ENCODE measurements around the gene HNRNPF. TPM values are rescaled to one million over a fixed set of nuclear protein-coding genes. Genes with fewer than 3 reads are reported as not detected.

The HNRNPF gene
- polyA plus RNA-seq, 2 of the 4 experiments (the other 2 are of a cell fraction), result 228 to 271 TPM

- 2% methylated on average over 23 of the region's 71 CpGs for WGBS (ENCODE audit: missing lambda C conversion rate)
- ATAC-seq (peak; percentile 77 to 80), DNase-seq (ENCODE audit: low read depth in 1 of 2, low spot score in 1 of 2) (peak; percentile 78 to 84), FAIRE-seq (no peak)
- Histone ChIP-seq H3K4me2 (peak overlapping the region; percentile 99), H3K27ac (peak overlapping the region; percentile 86 to 97), H3K9me3 (no peaks in the 10 kb centered on the region), H3K4me3 (peak overlapping the region; percentile 65), H3K4me1 (peaks cover 70% of the 10 kb centered on the region)
- ChIA-PET POLR2A (interaction anchor here (0.6 to 3.3 kb wide), 14 partner anchors 9 to 1758 kb away, joined by 3 to 38 read pairs (median 4); partner anchors contain the start of genes HNRNPF and ZNF487), CTCF (interaction anchor here (0.6 to 1.9 kb wide), 6 partner anchors 10 to 302 kb away, joined by 3 to 6 read pairs (median 3); no protein-coding TSS in a partner anchor)
- TF ChIP-seq HES2 (IDR thresholded peaks at IDR 0.05), result no peak
- no peak for TF ChIP-seq GATA3 (IDR thresholded peaks at IDR 0.05; ENCODE audit: borderline replicate concordance)
- TF ChIP-seq CHD2 (IDR thresholded peaks at IDR 0.05; ENCODE audit: low read length, partially characterized antibody), result no peak
- no peak for TF ChIP-seq JUNB (IDR thresholded peaks at IDR 0.05)
- TF ChIP-seq ELK1 (IDR thresholded peaks at IDR 0.05; ENCODE audit: low read depth, low read length), result no peak
- TF ChIP-seq, protein P1, sequence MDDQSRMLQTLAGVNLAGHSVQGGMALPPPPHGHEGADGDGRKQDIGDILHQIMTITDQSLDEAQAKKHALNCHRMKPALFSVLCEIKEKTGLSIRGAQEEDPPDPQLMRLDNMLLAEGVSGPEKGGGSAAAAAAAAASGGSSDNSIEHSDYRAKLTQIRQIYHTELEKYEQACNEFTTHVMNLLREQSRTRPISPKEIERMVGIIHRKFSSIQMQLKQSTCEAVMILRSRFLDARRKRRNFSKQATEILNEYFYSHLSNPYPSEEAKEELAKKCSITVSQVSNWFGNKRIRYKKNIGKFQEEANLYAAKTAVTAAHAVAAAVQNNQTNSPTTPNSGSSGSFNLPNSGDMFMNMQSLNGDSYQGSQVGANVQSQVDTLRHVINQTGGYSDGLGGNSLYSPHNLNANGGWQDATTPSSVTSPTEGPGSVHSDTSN (IDR thresholded peaks at IDR 0.05), result peak; percentile 40; the same call in 1 of the 2 replicates
- TF ChIP-seq, protein P2, sequence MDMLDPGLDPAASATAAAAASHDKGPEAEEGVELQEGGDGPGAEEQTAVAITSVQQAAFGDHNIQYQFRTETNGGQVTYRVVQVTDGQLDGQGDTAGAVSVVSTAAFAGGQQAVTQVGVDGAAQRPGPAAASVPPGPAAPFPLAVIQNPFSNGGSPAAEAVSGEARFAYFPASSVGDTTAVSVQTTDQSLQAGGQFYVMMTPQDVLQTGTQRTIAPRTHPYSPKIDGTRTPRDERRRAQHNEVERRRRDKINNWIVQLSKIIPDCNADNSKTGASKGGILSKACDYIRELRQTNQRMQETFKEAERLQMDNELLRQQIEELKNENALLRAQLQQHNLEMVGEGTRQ (IDR thresholded peaks at IDR 0.05), result no peak
- TF ChIP-seq HDAC2 (IDR thresholded peaks at IDR 0.05), result no peak
- no peak for TF ChIP-seq SMC3 (IDR thresholded peaks at IDR 0.05)
- TF ChIP-seq TP53 (CRISPR knock-in tag; IDR thresholded peaks at IDR 0.05), result peak; percentile 63; the same call in 1 of the 2 replicates
- no peak for TF ChIP-seq EHF (CRISPR knock-in tag; IDR thresholded peaks at IDR 0.05)
- TF ChIP-seq EP300 (IDR thresholded peaks at IDR 0.05), result peak in 1 of 2 experiments; percentile 25; a peak in 1 of 5 replicates
- no peak for TF ChIP-seq RARB (CRISPR knock-in tag; IDR thresholded peaks at IDR 0.05)
- TF ChIP-seq NR3C1 (IDR thresholded peaks at IDR 0.05), result no peak
- no peak for TF ChIP-seq MAZ (IDR thresholded peaks at IDR 0.05; ENCODE audit: borderline replicate concordance, low read depth, low read length)
- TF ChIP-seq ZC3H11A (IDR thresholded peaks at IDR 0.05), result no peak
- TF ChIP-seq RFX5 (IDR thresholded peaks at IDR 0.05), result no peak
- TF ChIP-seq ZFP36 (IDR thresholded peaks at IDR 0.05; ENCODE audit: borderline replicate concordance, partially characterized antibody), result no peak
- no peak for TF ChIP-seq RCOR1 (IDR thresholded peaks at IDR 0.05; ENCODE audit: low read depth, low read length)
- TF ChIP-seq TFCP2L1 (CRISPR knock-in tag; IDR thresholded peaks at IDR 0.05), result 0 out of 2 replicates have a peak, but pooled peaks have one; percentile 61
- TF ChIP-seq, protein P3, sequence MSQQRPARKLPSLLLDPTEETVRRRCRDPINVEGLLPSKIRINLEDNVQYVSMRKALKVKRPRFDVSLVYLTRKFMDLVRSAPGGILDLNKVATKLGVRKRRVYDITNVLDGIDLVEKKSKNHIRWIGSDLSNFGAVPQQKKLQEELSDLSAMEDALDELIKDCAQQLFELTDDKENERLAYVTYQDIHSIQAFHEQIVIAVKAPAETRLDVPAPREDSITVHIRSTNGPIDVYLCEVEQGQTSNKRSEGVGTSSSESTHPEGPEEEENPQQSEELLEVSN (IDR thresholded peaks at IDR 0.05; ENCODE audit: borderline replicate concordance, low read depth), result peak; percentile 91
- TF ChIP-seq, protein P4, sequence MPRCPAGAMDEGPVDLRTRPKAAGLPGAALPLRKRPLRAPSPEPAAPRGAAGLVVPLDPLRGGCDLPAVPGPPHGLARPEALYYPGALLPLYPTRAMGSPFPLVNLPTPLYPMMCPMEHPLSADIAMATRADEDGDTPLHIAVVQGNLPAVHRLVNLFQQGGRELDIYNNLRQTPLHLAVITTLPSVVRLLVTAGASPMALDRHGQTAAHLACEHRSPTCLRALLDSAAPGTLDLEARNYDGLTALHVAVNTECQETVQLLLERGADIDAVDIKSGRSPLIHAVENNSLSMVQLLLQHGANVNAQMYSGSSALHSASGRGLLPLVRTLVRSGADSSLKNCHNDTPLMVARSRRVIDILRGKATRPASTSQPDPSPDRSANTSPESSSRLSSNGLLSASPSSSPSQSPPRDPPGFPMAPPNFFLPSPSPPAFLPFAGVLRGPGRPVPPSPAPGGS (IDR thresholded peaks at IDR 0.05), result peak; percentile 31; the same call in 1 of the 3 replicates
- no peak for TF ChIP-seq SREBF2 (IDR thresholded peaks at IDR 0.05)
- no peak for TF ChIP-seq CHD4 (IDR thresholded peaks at IDR 0.05; ENCODE audit: borderline replicate concordance)
- 0 out of 2 replicates have a peak, but pooled peaks have one; percentile 34 for TF ChIP-seq HOXB13 (CRISPR knock-in tag; IDR thresholded peaks at IDR 0.05; ENCODE audit: low read depth)
- 0 out of 2 replicates have a peak, but pooled peaks have one; percentile 6 for TF ChIP-seq FOSB (CRISPR knock-in tag; IDR thresholded peaks at IDR 0.05)
- TF ChIP-seq EHMT2 (IDR thresholded peaks at IDR 0.05; ENCODE audit: low read depth), result no peak
- TF ChIP-seq CTCF (IDR thresholded peaks at IDR 0.05), result no peak
- TF ChIP-seq MAFK (IDR thresholded peaks at IDR 0.05; ENCODE audit: partially characterized antibody), result no peak
Measured at GRCh38 chr10:43396061-43396927, 12.7 kb downstream of the HNRNPF start.

Data from A549 (cell line).